Right renal pelvis (tissue), 4 donors: ENCODE measurements around the gene RNGTT. TPM values are rescaled to one million over a fixed set of nuclear protein-coding genes. Genes with fewer than 3 reads are reported as not detected.
"Not testable (repeated sequence)": the region's sequence is repeated elsewhere in the genome, so short reads cannot be mapped to it uniquely, and the experiment has no call there.

Experiments used
- DNase-seq, 4 donors: peaks; one replicate each; pipeline ENCODE4 v3.0.0-alpha.2; 2013; ENCODE audit warnings: low read depth in 4 of 4, low spot score in 3 of 4, missing footprints in 1 of 4
- polyA plus RNA-seq, 4 donors: library from polyadenylated mRNA; unstranded; fragments of 120-200 nt; gene quantifications; one replicate each; pipeline ENCODE4 v1.2.1, GENCODE V29; 2013; ENCODE audit not compliant: insufficient read length in 4 of 4

The RNGTT gene
- polyA plus RNA-seq, 4 donors: 15.8 to 19.0 (median 17.8) TPM

DNA sequence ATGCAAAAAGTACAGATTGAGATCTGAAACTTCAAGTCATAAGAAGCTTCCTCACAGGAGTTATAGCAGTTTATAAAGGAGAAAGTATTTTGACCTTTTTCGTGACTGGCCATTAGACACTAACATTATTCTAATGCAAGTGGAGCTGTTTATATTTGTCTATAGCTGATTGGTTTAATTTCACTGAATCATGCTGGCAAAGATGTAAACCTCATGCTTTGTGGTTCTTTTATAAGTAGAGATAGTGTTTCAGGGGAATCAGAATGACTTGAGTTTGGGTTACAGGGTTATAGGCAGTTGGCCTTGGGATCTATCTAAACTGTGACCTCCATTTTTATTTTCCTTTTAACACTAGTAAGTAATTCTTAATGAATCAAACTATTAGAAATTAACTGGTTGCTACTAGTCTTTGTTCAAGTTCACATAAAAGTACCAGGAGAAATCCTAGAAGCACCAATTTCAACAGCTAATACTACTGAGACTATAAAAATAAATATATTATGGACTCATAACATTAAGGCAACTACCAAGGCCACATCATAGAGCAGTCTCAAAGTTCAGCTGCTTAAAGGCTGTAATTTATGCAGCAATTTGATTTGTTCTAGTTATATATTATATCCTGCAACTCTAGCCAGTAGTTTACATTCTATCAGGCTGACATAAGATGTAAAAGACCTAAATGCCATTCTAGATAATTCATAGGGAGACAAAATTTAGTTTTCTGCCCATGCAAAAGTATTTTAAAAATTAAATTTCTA lies 94.0 kb downstream of the RNGTT start:
- no peak for DNase-seq

DNA sequence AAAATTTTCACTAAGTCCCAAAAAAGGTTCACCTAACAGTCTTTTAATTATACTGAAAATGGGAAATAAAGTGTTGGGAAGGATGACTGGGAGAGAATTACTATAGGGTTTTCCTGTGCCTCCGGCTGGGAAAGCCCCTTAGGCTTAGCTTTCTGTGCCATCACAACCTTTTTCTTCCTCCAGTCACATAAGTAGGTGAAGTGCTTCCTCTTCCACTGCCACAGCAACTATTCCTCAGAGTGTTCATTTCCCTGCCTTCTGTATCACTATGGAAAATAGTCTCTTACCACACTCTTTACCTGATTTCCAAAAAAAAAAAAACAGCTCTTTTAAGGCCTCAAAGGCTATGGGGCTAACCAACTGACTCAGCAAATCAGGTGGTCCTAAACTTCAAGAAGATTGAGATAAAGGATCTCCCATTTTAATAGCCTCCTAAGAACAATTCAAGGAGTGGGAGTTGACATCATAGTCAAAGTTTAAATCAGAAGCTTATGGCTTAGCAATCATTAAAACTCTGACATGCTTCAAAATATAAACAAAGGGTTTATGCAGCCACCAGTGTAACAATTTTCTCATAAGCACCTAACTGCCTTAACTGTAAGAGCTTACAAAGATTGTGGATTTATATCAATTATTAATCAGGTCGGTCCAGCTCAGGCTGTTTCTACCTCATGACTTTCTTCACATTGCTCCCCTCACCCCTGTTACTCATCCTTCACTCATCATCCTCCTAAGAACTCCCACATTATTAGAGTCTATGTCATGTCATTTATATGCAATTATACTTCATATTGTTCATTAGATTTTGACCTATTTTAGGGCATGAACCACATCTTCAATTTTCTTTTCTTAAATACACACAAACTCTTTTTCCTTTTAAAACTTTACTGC lies 95.3 kb downstream of the RNGTT start:
- no peak for DNase-seq

- DNase-seq: no peak
These were observed 96.6 kb downstream of the RNGTT start for GRCh38 chr6:88866856-88867255.

DNA sequence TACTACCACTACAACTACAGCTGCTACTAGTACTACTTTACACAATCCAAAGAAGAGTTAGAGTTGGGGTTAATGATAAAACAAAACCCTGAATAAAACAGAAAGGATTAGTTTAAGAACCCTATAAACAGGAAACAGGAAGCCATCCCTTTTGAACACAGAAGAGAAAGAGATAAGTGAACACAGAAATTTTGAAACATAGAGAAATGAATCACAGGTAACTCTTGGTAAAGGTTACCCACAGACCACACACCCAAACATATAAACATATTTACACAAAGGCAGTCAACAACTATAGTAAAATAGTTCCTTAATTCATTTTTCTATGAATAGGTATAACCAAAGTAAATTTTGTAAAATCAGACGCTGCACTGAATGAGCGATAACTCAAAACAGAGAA lies 98.1 kb downstream of the RNGTT start:
- DNase-seq: no peak

DNA sequence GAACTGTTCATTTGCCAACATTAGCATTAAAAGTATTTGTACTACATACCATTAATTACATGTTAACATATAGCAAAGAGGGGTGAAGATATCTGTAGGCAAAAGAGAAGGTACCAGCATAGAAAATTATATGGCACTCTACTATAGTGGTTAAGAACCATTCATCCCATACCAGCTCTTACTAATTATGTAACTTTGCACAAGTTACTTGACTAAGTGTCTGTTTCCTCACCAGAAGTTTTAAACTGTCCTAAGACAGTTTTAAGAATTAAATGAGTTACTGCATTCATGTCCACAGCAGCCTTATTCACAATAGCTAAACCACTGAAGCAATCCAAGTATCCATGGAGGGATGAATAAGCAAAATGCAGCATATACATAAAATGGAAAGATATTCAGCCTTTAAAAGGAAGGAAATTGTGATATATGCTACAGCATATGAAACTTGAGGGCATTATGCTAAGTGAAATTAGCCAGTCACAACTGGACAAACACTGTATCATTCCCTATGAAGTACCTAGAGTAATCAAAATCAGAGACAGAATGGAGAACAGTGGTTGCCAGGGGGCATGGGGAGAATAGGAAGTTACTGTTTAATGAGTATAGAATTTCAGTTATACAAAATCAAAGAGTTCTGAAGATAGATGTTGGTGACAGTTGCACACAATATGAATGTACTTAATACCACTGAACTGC lies 98.9 kb downstream of the RNGTT start:
- no peak for DNase-seq

- DNase-seq: no peak
These were observed 103.1 kb downstream of the RNGTT start for GRCh38 chr6:88860310-88860709.

- DNase-seq: no peak
These were observed 105.0 kb downstream of the RNGTT start for GRCh38 chr6:88858455-88858854.

DNA sequence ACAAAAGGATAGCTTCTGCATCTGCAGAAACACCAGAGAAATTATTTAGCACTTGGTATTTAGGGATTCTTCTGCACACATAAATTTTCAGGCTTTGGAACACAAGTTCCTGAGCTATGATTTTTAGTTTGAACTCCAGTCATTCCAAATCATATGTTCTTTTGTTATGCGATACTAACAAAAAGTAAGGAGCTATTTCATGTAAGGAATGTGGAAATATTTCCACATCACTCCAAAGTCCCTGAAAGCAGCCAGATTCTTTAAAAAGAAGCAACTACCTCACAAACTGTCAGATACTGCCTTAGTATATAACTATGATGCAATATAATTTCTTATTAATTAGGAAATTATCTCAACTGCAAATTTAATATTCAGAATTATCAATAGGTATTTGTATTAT lies 106.9 kb downstream of the RNGTT start:
- no peak for DNase-seq

GRCh38 chr6:88855541-88856147 lies 107.8 kb downstream of the RNGTT start:
- no peak for DNase-seq

GRCh38 chr6:88852775-88853174 lies 110.6 kb downstream of the RNGTT start:
- no peak for DNase-seq

DNA sequence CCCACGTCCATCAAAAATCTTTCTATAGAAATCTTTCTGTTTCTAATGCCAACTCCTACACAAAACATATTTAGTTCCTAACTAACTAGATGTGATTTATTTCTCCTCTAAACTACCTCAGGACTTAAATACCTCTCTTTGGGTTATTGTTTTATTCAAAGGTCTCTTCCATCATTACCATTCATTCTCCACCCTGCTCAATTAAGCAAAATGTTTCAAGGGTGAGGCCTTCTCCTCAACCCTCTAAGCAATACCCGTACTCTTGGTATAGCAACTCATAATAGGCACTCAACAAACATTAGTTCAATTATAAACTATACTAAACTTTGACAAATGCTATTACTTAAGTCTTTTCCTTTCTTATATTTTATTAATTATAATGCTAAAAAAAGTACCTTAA lies 111.4 kb downstream of the RNGTT start:
- no peak for DNase-seq

GRCh38 chr6:88848870-88849269 lies 114.5 kb downstream of the RNGTT start:
- DNase-seq: no peak

GRCh38 chr6:88843040-88843439 lies 120.4 kb downstream of the RNGTT start:
- DNase-seq: no peak

- DNase-seq: no peak
These were observed 121.1 kb downstream of the RNGTT start for GRCh38 chr6:88842320-88842719.

DNA sequence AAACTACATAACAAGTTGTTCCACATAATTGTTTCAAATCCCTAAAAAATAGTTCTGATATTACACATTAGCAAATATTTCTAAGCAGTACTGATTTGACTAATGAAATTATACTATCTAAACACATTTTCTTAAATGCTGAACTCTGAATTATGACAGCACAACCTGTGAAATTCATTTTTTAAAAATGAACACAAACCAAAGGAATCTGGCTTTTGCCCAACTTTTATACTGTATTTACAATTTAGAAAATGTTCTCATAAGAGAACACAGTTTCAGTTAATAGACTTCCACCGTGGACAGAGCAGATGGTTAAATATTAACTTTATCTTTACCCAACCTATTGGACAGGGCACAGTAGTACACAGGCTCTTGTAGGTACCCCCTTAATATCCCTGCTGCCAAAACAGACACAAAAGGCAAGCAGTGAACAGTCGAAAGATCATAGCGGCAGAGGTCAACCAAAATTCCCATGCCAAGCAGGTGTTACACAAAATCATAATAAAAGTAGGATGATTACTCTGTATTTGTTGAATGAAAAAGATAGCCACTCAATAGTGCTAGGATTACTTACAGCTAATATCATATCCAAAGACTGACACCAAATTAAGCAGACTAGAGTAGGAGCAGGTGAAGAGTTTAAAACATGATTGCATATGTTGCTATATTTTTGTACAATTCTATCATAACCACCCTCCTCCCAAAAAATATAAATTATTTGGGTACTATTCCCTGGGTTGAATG lies 122.5 kb downstream of the RNGTT start:
- no peak for DNase-seq

GRCh38 chr6:88840289-88840688 lies 123.1 kb downstream of the RNGTT start:
- no peak for DNase-seq

- no peak for DNase-seq
These were observed 124.1 kb downstream of the RNGTT start for GRCh38 chr6:88839280-88839679.

DNA sequence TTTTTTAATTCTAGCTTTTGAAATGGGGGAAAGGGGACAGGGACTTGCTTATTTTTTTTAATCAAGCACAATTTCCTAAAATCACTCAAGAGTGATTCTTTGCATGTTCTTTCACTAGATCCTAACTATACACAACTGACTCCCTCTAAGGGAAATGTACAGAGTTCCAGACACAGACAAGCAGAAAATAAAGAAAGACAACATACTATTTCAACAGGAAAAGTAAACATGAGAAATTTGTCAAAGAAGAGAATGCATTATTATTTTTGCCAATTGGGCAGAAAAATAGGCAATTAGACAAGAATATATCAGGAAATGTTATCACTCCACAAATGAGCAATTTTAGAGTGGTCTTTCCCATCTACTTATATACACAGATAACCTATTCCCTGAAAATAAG lies 128.2 kb downstream of the RNGTT start:
- no peak for DNase-seq

- not testable (repeated sequence) for DNase-seq
These were observed 130.3 kb downstream of the RNGTT start for GRCh38 chr6:88833071-88833470.

DNA sequence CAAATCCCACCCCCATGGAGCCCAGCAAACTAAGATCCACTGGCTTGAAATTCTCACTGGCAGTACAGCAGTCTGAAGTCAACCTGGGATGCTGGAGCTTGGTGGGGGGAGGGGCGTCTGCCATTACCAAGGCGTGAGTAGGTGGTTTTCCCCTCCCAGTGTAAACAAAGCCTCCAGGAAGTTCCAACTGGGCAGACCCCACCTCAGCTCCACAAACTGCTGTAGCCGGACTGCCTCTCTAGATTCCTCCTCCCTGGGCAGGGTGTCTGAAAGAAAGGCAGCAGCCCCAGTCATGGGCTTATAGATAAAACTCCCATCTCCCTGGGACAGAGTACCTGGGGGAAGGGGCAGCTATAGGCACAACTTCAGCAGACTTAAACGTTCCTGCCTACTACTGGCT lies 135.8 kb downstream of the RNGTT start:
- DNase-seq: not testable (repeated sequence)
